HG03565 (cell line): ENCODE measurements around the gene ADGRA1.

Source experiments
- ATAC-seq: cut with Tn5 transposase; IDR thresholded peaks from one replicate; pipeline ENCODE4 v1.9.1; 2021; ENCODE audit warnings: mild to moderate bottlenecking, moderate library complexity; ENCODE audit not compliant: unreplicated experiment

The ADGRA1 gene

DNA sequence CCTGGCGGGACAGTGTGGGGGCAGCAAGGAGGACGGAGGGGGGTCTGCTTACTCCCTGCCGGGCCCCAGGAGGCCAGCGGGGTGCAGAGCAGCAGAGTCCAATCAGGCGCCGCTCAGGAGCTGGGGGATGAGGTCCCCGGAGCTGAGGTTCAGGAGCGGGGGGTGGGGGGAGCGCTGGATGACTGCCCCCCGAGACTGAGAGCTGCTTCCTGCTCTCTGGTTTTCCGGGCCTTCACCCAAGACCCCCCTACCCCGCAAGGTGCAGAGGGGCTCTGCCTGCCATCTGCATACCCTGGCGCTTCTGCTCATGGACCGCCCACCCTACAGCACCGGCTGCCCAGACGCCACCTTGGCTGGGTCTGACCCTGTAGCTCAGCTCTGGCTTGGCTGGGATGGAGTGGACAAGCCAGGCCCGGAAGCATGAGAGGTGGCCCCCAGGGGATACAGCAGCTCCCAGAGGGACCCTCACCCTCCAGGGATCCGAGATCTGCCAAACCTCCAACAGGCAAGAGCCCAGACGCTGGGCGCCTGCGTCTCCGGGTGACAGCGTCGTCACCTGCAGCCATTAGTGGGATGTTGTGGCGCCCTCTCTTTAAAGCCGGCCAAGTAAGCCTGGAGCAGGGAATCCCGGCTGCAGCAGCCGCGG lies 73.2 kb downstream of the ADGRA1 start:
- ATAC-seq, result no peak

DNA sequence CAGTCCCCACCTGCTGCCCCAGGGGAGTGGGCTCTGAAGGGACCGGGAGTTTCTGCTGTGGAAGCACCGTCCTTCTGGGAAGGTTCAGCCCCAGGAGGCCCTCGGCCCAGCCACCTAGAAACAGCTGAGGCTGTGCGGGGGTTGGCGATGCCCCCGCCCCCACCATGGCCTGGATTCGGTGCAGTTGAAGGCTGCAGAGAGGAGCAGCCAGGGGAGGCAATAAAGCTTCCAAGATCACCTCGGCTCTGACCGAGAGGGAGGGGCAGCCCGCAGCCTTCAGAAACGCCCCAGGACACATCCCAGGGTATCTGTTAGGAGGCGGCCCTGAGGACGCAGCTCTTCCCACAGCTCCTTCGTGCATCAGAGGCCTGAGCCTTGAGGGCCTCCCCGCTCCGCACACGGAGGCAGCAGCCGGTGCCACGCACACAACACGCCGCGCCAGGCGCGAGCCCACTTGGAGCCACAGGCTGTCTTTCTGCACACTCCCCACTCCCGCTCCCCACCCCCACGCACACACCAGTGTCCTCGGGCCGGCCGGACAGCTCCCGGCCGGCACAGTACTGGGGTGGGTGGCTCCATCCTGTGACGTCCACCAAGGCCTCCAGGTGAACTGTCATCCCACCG lies 73.9 kb downstream of the ADGRA1 start:
- no peak for ATAC-seq

DNA sequence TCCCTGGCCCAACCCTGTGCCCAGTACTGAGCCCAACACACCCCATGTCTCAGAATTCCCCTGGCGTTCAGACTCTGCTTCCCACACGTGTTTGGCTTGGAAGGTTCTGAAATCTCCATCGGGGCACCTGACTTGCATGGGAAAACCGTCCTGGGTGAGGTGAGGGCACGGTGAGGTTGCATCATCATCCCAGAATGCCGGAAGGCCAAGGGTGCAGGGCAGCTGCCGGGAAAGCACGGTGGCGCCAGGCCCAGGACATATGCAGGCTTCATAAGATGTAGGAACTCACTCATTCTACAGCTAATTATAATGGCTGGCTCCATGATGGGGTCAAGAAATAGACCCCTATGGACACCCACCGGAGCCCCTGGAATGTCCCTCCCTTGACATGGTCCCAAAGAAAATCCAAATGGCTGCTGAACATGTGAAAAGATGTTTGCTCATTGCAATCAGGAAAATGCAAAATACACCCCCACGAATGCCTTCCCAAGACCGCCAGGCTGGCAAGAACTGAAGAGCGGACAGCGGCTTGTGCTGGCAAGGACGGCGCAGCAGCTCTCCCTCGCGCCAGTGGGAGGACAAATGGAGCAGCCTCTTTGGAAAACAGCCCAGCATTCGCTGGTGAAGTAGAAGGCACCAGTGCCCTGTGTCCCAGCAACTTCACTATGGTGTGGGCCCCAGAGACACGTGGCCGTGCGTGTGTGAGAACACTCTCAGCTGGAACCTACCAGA lies 74.6 kb downstream of the ADGRA1 start:
- no peak for ATAC-seq

DNA sequence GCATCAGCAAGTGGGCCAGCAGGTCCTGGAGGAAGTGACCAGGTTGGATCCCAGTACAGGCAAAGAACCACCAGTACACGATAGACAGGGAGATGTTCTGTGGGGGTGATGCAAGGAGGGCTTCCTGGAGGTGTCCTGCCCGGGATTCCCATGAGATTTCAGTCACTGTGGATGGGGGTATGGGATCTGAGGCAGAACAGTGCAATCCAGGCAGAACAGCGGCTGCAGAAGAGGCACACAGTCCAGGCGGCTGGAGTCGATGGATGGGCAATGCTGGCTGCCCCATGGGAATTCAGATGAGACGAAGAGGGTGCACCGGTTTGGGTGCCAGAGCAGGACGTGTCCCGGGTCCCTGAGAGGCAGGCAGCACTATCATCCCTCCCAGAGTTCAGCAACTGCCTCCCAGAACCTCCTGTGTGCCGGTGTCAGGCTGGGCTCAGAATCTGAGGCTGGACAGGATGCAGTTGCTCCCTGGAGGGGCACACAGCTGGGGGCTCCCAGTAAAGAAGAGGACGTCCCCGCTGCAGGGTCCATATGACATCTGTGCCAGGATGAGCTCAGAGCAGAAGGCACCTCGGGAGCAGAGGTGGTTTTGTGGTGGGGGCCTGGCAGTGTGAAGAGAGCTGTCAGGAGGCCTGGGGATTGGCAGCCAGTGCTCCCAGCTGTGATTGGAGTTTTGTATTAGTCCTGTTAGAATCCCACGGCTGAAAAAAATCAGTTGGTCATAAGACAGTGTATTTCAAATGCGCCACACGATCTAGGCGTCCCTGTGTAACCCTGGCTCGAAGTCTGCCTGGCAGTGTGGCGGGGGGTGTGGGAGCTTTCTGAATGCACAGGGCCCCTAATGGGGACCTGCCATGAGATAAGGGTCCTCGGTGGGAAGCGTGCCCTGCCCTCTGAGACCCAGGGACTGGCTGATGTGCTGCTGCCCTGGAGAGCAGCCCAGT lies 75.5 kb downstream of the ADGRA1 start:
- ATAC-seq, result no peak

DNA sequence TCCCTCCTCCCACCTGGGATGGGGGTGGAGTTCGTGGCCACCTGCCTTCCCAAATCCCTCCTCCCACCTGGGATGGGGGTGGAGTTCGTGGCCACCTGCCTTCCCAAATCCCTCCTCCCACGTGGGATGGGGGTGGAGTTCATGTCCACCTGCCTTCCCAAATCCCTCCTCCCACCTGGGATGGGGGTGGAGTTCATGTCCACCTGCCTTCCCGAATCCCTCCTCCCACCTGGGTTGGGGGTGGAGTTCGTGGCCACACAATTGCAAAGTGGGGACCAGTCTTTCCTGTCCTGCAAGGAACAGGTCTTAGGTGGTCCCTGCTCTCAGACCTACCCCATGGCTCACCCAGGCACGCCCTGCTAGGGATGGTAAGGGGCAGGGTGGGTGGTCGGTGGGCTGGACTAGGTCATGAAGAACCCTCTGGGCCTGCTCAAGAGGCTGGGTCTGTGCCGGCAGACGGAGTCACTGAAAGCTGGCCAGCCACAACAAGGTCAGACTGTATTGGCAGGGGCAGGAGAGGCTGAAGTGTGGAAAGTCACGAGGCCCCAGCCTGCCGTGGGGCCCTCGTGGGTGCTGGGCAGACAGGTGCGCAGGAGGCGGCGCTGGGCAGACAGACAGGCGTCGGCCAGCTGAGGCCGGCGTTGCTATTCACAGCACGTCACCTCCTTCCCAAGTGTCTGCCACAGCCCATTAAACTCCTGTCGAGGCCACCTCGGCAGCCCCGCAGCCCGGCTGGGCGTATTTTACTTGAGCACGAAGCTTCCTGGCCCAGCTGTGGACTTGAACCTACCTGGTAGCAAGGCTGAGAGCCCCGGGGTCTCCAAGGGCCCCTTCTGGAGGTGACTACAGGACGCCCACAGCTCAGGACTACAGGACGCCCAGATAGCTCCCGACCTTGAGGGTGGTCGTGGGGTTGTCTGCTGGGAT lies 76.4 kb downstream of the ADGRA1 start:
- ATAC-seq, result no peak

DNA sequence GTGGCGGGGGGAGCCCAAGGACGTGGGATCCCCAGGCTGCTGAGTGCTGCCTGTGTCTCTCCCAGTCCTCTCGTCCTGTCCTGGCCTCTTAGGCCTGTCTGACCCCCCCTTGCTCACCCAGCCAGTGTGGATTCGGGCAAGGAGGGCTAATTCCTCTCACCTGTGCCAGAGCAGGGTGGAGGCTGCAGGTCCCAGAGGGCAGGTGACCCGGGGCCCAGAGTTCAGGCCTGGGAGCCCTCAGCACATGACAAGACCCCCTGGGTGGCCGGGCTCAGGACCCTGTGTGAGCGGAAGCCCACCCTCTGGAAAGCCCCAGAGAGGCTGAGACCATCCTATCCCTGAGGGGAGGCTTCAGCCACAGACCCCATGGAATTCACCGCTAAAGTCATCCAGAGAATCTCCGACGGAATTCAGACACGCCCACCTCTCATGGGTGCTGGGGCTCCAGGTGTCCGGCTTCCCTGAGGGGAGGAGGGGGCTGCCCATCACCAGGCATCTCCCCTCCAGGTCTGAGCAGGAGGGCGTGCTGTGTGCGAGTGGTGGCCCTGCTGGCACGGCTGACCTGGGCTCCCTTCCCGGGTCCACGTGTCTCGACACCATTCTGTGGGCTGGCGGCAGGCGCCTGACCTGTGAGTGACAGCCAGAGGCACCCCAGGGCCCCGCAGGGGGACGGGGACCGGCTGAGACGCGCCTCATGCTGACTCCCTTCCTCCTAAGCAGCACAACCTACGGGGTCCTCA lies 77.3 kb downstream of the ADGRA1 start:
- ATAC-seq, result no peak

DNA sequence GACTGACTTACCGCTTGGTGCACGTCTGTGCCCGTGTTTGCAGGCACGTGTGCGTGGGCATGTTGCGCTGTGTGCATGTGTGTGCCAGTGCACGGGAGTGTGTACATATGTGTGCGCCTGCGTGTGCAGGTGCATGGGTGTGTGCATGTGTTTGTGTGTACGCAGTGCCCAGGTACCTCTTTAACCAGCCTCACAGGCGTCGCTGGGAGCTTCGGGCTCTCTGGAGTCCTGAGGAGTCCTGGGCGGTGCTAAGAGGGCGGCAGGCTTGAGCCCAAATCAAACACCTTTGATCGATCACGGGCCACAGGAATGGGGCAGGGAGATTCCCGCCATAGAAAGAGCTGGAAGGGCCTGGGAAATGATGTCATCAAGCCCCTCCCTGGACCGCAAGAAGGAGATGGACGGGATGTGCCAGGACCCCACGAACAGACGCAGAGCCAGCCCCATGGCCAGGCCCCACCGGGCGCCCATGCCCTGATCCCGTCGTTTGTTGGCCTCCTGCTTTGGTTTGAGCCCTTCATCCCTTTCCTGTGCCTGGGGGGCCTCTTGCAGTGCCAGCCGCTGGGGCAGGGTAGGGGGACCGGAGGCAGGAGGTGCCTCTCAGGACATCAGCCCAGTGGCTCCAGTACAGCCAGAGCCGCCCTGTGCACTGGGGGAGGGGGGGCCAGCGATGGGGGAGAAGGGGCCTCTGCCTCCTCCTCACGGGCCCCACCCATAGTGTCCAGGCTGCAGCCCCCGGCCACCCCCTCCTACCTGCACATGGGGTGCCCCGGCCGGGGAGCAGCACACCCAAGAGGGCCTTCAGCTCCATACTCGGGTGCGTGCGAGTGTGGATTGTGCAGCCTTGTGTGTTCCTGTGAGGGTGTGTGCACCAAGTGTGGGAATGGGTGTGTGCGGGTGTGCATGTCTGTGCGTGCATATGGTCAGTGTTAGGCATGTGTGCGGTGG lies 78.1 kb downstream of the ADGRA1 start:
- no peak for ATAC-seq

DNA sequence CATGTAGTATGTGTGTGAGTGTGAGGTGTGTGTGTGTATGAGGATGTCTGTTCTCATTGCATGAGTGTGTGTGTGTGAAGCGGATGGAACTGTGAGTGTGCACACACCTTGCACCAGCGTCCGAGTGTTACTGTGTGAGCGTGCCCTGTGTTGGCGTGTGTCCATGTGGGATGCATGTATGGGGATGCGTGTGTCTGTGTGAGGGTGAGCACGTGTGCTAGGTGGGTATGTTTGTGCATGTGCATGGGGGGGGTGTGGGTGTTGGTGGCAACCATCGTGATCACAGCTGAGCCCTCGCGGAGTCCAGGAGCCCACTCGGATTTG lies 78.7 kb downstream of the ADGRA1 start:
- ATAC-seq, result no peak

DNA sequence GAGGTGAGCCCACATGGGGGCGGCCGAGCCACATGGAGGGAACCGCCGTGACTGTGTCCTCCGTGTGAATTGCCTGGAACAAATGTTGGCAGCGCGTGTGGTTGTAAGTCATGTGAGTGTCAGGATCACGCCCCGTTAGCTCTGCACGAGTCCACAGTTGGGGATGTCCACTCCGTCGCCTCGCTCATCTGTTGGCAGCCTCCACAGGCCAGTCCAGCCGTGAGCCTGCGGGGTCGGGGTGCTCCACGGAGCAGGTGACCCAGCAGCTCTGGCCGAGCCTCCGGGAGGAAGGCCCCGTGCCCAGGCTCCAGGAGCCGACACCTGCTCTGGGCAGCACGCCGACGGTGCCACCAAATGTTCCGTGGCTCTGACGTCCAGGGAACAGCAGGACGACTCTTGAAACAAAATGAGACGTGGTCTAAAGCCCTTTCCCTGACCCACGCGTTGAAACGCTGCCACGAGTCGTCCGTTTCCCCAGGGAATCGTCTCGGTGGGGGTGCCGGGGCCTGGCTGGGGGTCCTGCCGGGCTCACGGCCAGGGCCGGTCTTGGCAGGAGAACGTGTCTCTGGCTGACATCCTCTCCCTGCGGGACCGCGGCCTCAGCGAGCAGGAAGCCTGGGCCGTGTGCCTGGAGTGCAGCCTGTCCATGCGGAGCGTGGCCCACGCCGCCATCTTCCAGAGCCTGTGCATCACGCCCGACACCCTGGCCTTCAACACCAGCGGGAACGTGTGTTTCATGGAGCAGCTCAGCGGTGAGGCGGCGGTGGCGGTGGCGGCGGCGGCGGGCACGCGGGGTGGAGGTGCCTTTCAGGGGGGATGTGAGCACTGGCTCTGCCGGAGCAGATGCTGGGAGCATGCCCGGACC lies 79.3 kb downstream of the ADGRA1 start:
- ATAC-seq, result no peak

DNA sequence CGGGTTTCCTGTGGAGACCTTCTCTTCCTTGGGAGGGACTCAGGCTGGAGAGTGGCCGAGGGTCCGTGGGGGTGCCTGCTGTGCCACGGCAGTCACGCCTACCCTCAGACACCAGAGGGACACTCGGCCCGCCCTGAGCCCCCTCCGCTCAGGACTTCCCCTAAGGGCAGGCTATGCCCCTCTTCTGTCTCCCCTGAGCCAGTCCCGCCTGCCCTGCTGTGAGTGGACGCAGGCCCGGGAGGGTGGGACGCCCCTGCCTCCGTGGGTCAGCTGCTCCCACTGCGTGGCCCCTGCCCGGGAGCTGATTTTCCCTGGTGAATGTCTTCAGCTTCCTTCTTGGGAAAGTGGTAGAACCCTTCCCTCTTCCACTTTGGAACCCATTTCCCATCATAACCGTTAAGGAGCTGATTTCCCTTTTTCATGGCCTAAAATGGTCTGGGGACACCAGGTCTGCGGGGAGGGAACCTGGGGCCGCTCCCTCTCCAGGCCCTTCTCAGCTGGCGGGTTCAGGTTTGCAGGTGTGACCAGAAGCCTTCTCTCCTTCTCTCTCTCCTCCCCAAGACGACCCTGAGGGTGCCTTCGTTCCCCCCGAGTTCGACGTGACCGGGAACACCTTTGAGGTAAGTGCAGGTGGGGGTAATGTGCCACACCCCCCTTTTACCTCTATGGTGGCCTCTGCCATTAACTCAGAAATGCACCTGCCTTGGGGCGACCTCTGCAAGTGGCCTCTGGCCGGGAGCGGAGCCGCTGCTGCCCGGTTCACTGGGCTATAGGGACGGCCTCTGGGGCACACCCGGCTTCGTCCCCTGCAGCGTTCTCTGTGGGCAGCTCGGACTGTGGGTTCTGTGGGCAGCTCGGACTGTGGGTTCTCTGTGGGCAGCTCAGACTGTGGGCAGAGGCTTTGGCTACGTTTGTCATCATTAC lies 80.2 kb downstream of the ADGRA1 start:
- ATAC-seq, result no peak

DNA sequence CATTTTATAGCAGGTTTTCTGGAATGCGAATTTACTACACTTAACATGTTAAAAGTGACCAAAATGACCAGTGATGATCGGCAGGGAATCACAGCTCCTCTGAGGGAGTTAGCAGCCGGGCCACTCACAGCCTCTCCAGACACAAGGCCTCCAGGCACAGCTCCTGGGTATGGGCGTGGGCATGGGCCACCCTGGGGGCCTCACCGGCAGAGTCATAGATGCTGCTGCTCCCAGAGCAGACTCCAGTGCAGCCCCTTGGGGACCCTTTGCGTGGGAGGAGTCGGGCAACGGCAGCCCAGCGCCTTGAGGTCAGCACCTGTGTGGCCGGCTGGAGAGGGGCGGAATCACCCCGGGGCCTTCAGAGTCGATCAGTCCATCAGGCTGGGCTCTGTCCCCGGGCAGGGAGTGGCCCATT lies 80.9 kb downstream of the ADGRA1 start:
- no peak for ATAC-seq

DNA sequence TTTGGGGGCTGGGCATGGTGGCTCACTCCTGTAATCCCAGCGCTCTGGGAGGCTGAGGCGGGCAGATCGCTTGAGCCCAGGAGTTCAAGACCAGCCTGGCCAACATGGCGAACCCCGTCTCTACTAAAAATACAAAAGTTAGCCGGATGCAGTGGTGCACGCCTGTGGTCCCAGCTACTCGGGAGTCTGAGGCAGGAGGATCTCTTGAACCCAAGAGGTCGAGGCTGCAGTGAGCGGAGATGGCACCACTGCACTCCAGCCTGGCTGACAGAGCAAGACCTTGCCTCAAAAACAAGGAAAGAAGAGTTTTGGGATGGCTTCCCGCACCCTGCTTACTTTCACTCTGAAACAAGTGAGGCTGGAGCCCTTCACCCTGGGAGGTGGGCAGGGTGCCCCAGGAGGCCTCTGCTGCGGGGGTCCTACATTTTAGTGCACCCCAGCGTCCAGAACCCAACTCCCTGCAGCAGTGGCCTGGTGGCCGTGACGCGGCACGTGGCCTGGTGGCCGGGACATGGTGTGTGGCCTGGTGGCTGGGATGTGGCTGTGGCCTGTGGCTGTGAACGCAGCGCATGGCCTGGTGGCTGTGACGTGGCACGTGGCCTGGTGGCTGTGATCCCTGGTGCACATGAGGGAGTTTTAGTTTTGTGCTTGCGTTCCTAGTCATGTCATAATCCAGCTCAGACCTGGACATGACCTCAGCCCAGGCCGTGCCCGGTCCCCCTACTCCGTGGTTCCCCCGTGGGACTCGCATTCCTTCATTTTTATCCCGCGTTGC lies 81.6 kb downstream of the ADGRA1 start:
- no peak for ATAC-seq

DNA sequence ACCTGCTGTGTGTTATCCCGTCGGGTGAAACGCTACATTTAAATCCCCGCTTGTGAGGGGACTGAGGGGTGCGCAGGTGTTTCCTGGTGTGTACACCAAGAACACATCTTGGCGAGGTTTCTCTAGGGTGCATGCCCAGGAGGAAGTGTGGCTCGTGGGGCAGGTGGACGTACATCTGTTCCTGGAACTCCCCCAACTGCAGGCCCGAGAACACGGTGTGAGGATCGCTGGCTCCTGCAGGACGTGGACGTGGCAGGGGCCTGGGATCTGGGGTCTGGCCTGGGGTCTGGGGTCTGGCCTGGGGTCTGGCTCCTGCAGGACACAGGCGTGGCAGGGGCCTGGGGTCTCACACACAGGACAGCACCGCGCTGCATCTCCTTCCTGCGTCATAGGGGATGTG lies 82.4 kb downstream of the ADGRA1 start:
- no peak for ATAC-seq

DNA sequence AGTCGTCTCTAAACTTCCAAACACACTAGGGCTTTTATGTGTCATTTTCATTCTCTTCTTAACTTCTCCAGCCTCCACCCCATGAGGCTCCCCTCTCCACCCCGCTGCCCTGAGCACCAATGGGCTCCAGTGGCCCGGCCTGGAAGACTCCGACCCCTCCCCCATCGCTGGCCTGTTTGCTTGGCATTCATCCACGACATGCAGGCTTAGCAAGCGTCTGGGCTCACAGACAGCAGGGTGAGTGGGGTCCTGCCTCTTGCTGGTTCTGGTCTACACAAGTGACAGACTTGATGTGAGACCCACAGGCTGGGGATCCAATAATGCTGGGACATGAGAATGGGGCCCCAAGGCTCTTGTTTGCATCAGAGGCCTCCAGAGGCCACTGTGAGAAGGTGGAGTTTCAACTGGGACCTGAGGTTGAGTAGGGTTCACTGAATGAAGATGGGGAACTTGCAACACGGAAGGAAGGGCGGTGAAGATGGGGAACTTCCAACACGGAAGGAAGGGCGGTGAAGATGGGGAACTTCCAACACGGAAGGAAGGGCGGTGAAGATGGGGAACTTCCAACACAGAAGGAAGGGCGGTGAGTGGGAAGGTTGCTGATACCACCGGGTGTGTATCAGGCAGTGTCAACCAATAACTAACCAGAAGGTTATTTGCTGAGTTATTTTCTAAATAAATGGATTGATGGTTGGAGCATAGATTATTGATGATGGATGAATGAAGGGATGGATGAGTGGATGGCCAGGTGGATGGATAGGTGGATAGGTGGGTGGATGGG lies 86.3 kb downstream of the ADGRA1 start:
- no peak for ATAC-seq

DNA sequence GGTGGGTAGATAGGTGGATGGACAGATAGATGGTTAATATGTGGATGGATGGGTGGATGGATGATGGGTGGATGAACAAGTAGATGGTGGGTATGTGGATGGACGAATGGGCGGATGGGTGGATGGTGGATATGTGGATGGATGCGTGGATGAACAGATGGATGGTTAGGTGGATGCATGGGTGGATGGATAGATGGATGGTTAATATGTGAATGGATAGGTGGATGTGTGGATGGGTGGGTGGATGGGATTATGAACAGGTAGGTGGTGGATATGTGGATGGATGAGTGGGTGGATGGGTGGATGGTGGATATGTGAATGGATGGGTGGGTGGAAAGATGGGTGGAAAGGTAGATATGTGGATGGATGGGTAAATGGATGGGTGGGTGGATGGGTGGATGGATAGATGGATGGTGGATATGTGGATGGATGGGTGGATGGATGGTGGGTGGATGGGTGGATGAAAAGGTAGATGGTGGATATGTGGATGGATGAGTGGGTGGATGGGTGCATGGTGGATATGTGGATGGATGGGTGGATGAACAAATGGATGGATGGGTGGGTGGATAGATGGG lies 87.1 kb downstream of the ADGRA1 start:
- no peak for ATAC-seq
